HEK293 (cell line): ENCODE data around the gene KLK7.
A peak's percentile ranks its signal among the peaks of the same experiment; 100 is the strongest.

Experiments
- CTCF ChIA-PET: fragments of 350-600 bp; formaldehyde crosslinking; extraction: SDS; loops from one replicate; lab custom pipeline; 2021; ENCODE audit warnings: antibody characterized with exemption; lab: Yijun Ruan, JAX
- POLR2A ChIA-PET: fragments of 300-600 bp; formaldehyde crosslinking; extraction: SDS; loops from one replicate; lab custom pipeline; 2020; ENCODE audit warnings: antibody characterized with exemption, inconsistent platforms; lab: Yijun Ruan, JAX
- H3K27ac ChIP-seq: fragments of 200-500 bp; sonication (Bioruptor generic); 2 replicates; pipeline ENCODE4 v1.5.1; 2014; ENCODE audit warnings: low read depth, low read length, control low read depth, inconsistent platforms; ENCODE audit errors: extremely low read depth
- H3K36me3 ChIP-seq, 2 experiments: fragments of 200-500 bp in 1 of 2; sonication (Bioruptor generic) in 1 of 2; 1 replicate in 1 of 2; 2 replicates in 1 of 2; pipeline ENCODE4 v1.5.1; 2014 to 2017; ENCODE audit warnings: inconsistent platforms in 2 of 2, low read length in 2 of 2; ENCODE audit not compliant: control insufficient read depth in 2 of 2, insufficient read depth in 1 of 2
- H3K4me1 ChIP-seq: fragments of 200-500 bp; sonication (Bioruptor generic); 2 replicates; pipeline ENCODE4 v1.5.1; 2014; ENCODE audit warnings: mild to moderate bottlenecking, low read length, inconsistent platforms; ENCODE audit not compliant: control insufficient read depth, insufficient read depth
- H3K4me3 ChIP-seq: 2 replicates; pipeline ENCODE4 v1.5.1; 2011; ENCODE audit warnings: low read depth, mild to moderate bottlenecking, control low read depth, low read length, moderate library complexity
- H3K9me3 ChIP-seq: fragments of 200-500 bp; sonication (Bioruptor generic); 2 replicates; pipeline ENCODE4 v1.5.1; 2014; ENCODE audit warnings: low read depth, low read length, inconsistent platforms; ENCODE audit not compliant: control insufficient read depth, insufficient read depth
- BCL11A ChIP-seq: fragments of 450-650 bp; formaldehyde crosslinking; IDR thresholded peaks from 2 replicates; pipeline ENCODE4 v1.5.1; 2016; ENCODE audit warnings: low read depth, missing biosample characterization, missing genetic modification characterization
- KLF10 ChIP-seq: fragments of 450-650 bp; IDR thresholded peaks from 2 replicates; pipeline ENCODE4 v1.5.1; 2018; ENCODE audit warnings: missing biosample characterization, mild to moderate bottlenecking, missing genetic modification characterization
- MEIS1 ChIP-seq: sonication (generic); formaldehyde crosslinking; IDR thresholded peaks from 2 replicates; pipeline ENCODE4 v1.8.1; 2022; ENCODE audit warnings: missing genetic modification reagents, mild to moderate bottlenecking, borderline replicate concordance
- OSR2 ChIP-seq: fragments of 450-650 bp; formaldehyde crosslinking; IDR thresholded peaks from 2 replicates; pipeline ENCODE4 v1.5.1; 2016; ENCODE audit warnings: missing biosample characterization, missing genetic modification characterization
- RBAK ChIP-seq: fragments of 450-650 bp; formaldehyde crosslinking; IDR thresholded peaks from 2 replicates; pipeline ENCODE4 v1.5.1; 2016; ENCODE audit warnings: missing biosample characterization, missing genetic modification characterization
- SALL2 ChIP-seq: fragments of 450-650 bp; formaldehyde crosslinking; IDR thresholded peaks from 2 replicates; pipeline ENCODE4 v1.5.0; 2017; ENCODE audit warnings: missing biosample characterization, mild to moderate bottlenecking, missing genetic modification characterization, borderline replicate concordance
- SCRT1 ChIP-seq: fragments of 450-650 bp; formaldehyde crosslinking; IDR thresholded peaks from 2 replicates; pipeline ENCODE4 v1.5.1; 2016; ENCODE audit warnings: missing biosample characterization, missing genetic modification characterization, borderline replicate concordance
- WT1 ChIP-seq: fragments of 450-650 bp; formaldehyde crosslinking; IDR thresholded peaks from 2 replicates; pipeline ENCODE4 v1.5.1; 2016; ENCODE audit warnings: missing biosample characterization, missing genetic modification characterization
- YY2 ChIP-seq: fragments of 450-650 bp; formaldehyde crosslinking; IDR thresholded peaks from 2 replicates; pipeline ENCODE4 v1.5.1; 2016; ENCODE audit warnings: missing biosample characterization, missing genetic modification characterization
- ZBTB17 ChIP-seq: fragments of 450-650 bp; formaldehyde crosslinking; IDR thresholded peaks from 2 replicates; pipeline ENCODE4 v1.5.1; 2016; ENCODE audit warnings: missing biosample characterization, missing genetic modification characterization
- ZBTB44 ChIP-seq: fragments of 450-650 bp; IDR thresholded peaks from 2 replicates; pipeline ENCODE4 v1.5.1; 2018; ENCODE audit warnings: missing biosample characterization, mild to moderate bottlenecking, missing genetic modification characterization
- ZBTB48 ChIP-seq: fragments of 450-650 bp; formaldehyde crosslinking; IDR thresholded peaks from 2 replicates; pipeline ENCODE4 v1.5.1; 2016; ENCODE audit warnings: missing biosample characterization, missing genetic modification characterization
- ZNF16 ChIP-seq: fragments of 450-650 bp; formaldehyde crosslinking; IDR thresholded peaks from 2 replicates; pipeline ENCODE4 v1.5.1; 2016; ENCODE audit warnings: low read depth, missing biosample characterization, missing genetic modification characterization
- ZNF174 ChIP-seq: fragments of 450-650 bp; formaldehyde crosslinking; IDR thresholded peaks from 2 replicates; pipeline ENCODE4 v1.5.0; 2017; ENCODE audit warnings: missing biosample characterization, mild to moderate bottlenecking, missing genetic modification characterization
- ZNF175 ChIP-seq: fragments of 450-650 bp; formaldehyde crosslinking; IDR thresholded peaks from 2 replicates; pipeline ENCODE4 v1.5.1; 2016; ENCODE audit warnings: missing biosample characterization, missing genetic modification characterization
- ZNF214 ChIP-seq: fragments of 450-650 bp; formaldehyde crosslinking; IDR thresholded peaks from 2 replicates; pipeline ENCODE4 v1.5.1; 2017; ENCODE audit warnings: missing biosample characterization, mild to moderate bottlenecking, missing genetic modification characterization, borderline replicate concordance
- ZNF292 ChIP-seq: fragments of 450-650 bp; formaldehyde crosslinking; IDR thresholded peaks from 2 replicates; pipeline ENCODE4 v1.5.1; 2016; ENCODE audit warnings: low read depth, missing biosample characterization, missing genetic modification characterization, borderline replicate concordance
- ZNF366 ChIP-seq: fragments of 450-650 bp; formaldehyde crosslinking; conservative IDR thresholded peaks from 2 replicates; pipeline ENCODE4 v1.5.1; 2016; ENCODE audit warnings: missing biosample characterization, missing genetic modification characterization
- ZNF37A ChIP-seq: fragments of 450-650 bp; IDR thresholded peaks from 2 replicates; pipeline ENCODE4 v1.5.1; 2018; ENCODE audit warnings: missing biosample characterization, missing genetic modification characterization
- ZNF521 ChIP-seq: fragments of 450-650 bp; formaldehyde crosslinking; IDR thresholded peaks from 2 replicates; pipeline ENCODE4 v1.5.1; 2017; ENCODE audit warnings: missing biosample characterization, mild to moderate bottlenecking, missing genetic modification characterization
- ZNF610 ChIP-seq: fragments of 450-650 bp; formaldehyde crosslinking; IDR thresholded peaks from 2 replicates; pipeline ENCODE4 v1.5.1; 2016; ENCODE audit warnings: missing biosample characterization, missing genetic modification characterization, borderline replicate concordance
- ZNF658 ChIP-seq: fragments of 450-650 bp; formaldehyde crosslinking; IDR thresholded peaks from 2 replicates; pipeline ENCODE4; 2016; ENCODE audit warnings: missing biosample characterization, missing genetic modification characterization
- ZNF660 ChIP-seq: fragments of 450-650 bp; IDR thresholded peaks from 2 replicates; pipeline ENCODE4 v1.5.1; 2018; ENCODE audit warnings: missing biosample characterization, mild to moderate bottlenecking, missing genetic modification characterization
- ZNF791 ChIP-seq: fragments of 450-650 bp; formaldehyde crosslinking; IDR thresholded peaks from 2 replicates; pipeline ENCODE4 v1.5.1; 2016; ENCODE audit warnings: missing biosample characterization, missing genetic modification characterization
- TF ChIP-seq, protein P1 (sequence below): fragments of 450-650 bp; formaldehyde crosslinking; IDR thresholded peaks from 2 replicates; pipeline ENCODE4 v1.5.1; 2016; ENCODE audit warnings: missing biosample characterization, missing genetic modification characterization
- TF ChIP-seq, protein P2 (sequence below): fragments of 450-650 bp; formaldehyde crosslinking; IDR thresholded peaks from 2 replicates; pipeline ENCODE4 v1.5.1; 2016; ENCODE audit warnings: missing biosample characterization, missing genetic modification characterization
- TF ChIP-seq, protein P3 (sequence below): fragments of 450-650 bp; formaldehyde crosslinking; IDR thresholded peaks from 2 replicates; pipeline ENCODE4 v1.5.1; 2017; ENCODE audit warnings: missing biosample characterization, missing genetic modification characterization
- TF ChIP-seq, protein P4 (sequence below): fragments of 450-650 bp; formaldehyde crosslinking; IDR thresholded peaks from 2 replicates; pipeline ENCODE4 v1.5.1; 2016; ENCODE audit warnings: missing biosample characterization, missing genetic modification characterization

KLK7 gene

DNA sequence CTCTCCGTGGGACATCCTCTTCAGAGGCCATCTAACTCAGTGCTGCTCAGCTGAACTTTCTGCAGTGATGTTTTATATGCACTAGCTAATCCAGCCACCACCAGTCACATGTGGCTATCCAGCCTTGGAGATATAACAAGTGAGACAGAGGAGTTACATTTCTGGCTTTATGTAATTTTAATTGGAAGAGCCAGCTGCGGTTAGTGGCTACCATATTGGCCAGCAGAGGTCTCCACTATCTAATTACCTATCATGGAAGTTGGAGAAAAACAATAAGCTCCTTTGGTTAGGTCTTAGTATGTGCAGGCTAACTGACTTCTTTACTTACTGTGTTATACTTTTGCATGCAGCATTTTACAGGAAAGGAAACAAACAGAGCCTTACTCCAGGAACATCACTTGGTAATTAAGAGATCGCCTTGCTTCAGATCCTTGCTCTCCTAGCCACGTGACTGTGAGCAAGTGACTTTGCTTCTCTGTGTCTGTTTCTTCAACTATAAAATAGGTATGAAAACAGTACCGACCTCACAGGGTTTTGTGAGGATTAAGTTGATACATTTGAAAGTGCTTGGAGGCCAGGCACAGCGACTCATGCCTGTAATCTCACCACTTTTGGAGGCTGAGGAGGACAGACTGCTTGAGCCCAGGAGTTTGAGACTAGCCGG, 37.4 kb upstream of the KLK7 start (continued):
- TF ChIP-seq, protein P1, sequence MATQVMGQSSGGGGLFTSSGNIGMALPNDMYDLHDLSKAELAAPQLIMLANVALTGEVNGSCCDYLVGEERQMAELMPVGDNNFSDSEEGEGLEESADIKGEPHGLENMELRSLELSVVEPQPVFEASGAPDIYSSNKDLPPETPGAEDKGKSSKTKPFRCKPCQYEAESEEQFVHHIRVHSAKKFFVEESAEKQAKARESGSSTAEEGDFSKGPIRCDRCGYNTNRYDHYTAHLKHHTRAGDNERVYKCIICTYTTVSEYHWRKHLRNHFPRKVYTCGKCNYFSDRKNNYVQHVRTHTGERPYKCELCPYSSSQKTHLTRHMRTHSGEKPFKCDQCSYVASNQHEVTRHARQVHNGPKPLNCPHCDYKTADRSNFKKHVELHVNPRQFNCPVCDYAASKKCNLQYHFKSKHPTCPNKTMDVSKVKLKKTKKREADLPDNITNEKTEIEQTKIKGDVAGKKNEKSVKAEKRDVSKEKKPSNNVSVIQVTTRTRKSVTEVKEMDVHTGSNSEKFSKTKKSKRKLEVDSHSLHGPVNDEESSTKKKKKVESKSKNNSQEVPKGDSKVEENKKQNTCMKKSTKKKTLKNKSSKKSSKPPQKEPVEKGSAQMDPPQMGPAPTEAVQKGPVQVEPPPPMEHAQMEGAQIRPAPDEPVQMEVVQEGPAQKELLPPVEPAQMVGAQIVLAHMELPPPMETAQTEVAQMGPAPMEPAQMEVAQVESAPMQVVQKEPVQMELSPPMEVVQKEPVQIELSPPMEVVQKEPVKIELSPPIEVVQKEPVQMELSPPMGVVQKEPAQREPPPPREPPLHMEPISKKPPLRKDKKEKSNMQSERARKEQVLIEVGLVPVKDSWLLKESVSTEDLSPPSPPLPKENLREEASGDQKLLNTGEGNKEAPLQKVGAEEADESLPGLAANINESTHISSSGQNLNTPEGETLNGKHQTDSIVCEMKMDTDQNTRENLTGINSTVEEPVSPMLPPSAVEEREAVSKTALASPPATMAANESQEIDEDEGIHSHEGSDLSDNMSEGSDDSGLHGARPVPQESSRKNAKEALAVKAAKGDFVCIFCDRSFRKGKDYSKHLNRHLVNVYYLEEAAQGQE = no peak
- TF ChIP-seq ZBTB17 (tag by site-specific recombination) (peak; percentile 89), ZNF174 (0 out of 2 replicates have a peak, but pooled peaks have one; percentile 23), ZNF37A (tag by site-specific recombination) (no peak), OSR2 (tag by site-specific recombination) (peak; percentile 38; the same call in 1 of the 2 replicates), ZNF791 (tag by site-specific recombination) (no peak), MEIS1 (CRISPR knock-in tag) (no peak), ZNF610 (tag by site-specific recombination) (no peak), ZNF521 (tag by site-specific recombination) (no peak), SCRT1 (tag by site-specific recombination) (no peak), SALL2 (tag by site-specific recombination) (no peak), RBAK (tag by site-specific recombination) (no peak), ZNF366 (tag by site-specific recombination) (0 out of 2 replicates have a peak, but pooled peaks have one; percentile 19)
- TF ChIP-seq, protein P2, sequence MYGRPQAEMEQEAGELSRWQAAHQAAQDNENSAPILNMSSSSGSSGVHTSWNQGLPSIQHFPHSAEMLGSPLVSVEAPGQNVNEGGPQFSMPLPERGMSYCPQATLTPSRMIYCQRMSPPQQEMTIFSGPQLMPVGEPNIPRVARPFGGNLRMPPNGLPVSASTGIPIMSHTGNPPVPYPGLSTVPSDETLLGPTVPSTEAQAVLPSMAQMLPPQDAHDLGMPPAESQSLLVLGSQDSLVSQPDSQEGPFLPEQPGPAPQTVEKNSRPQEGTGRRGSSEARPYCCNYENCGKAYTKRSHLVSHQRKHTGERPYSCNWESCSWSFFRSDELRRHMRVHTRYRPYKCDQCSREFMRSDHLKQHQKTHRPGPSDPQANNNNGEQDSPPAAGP (tag by site-specific recombination) = no peak
- TF ChIP-seq, protein P3, sequence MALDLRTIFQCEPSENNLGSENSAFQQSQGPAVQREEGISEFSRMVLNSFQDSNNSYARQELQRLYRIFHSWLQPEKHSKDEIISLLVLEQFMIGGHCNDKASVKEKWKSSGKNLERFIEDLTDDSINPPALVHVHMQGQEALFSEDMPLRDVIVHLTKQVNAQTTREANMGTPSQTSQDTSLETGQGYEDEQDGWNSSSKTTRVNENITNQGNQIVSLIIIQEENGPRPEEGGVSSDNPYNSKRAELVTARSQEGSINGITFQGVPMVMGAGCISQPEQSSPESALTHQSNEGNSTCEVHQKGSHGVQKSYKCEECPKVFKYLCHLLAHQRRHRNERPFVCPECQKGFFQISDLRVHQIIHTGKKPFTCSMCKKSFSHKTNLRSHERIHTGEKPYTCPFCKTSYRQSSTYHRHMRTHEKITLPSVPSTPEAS (tag by site-specific recombination) = no peak
- TF ChIP-seq, all 188 proteins: peak for 7

- H3K36me3 ChIP-seq = no peaks in the 10 kb centered on the region
- H3K9me3 ChIP-seq = no peaks in the 10 kb centered on the region
- H3K4me3 ChIP-seq = no peak within 1 kb of the TSS
- ChIA-PET CTCF (interaction anchor here (0.9 to 8.5 kb wide), 3 partner anchors 9 to 167 kb away, joined by 4 to 177 read pairs (median 6); no protein-coding TSS in a partner anchor), POLR2A (interaction anchor here (0.7 to 1.0 kb wide), 2 partner anchors 215 to 228 kb away, joined by 3 to 4 read pairs; no protein-coding TSS in a partner anchor)
- no peak within 1 kb of the TSS for H3K27ac ChIP-seq
- no peaks in the 10 kb centered on the region; the same call in 1 of the 2 replicates for H3K4me1 ChIP-seq
- TF ChIP-seq YY2 (no peak), ZNF610 (tag by site-specific recombination) (no peak), ZNF660 (tag by site-specific recombination) (no peak), ZBTB48 (no peak), ZNF214 (tag by site-specific recombination) (no peak), ZBTB44 (tag by site-specific recombination) (no peak), WT1 (tag by site-specific recombination) (no peak), ZNF16 (tag by site-specific recombination) (no peak), KLF10 (tag by site-specific recombination) (no peak), BCL11A (tag by site-specific recombination) (no peak), ZNF658 (no peak), ZNF292 (no peak), ZNF175 (tag by site-specific recombination) (no peak)
- TF ChIP-seq, protein P4, sequence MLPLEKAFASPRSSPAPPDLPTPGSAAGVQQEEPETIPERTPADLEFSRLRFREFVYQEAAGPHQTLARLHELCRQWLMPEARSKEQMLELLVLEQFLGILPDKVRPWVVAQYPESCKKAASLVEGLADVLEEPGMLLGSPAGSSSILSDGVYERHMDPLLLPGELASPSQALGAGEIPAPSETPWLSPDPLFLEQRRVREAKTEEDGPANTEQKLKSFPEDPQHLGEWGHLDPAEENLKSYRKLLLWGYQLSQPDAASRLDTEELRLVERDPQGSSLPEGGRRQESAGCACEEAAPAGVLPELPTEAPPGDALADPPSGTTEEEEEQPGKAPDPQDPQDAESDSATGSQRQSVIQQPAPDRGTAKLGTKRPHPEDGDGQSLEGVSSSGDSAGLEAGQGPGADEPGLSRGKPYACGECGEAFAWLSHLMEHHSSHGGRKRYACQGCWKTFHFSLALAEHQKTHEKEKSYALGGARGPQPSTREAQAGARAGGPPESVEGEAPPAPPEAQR (tag by site-specific recombination) = no peak
These were observed 35.8 kb upstream of the KLK7 start, which contains the start of gene KLK10 for GRCh38 chr19:51019544-51019925. KLK10 (minus strand) TSS chr19:51019709; CDS start chr19:51019130, 579 bp downstream.
